Measurements from ENCODE around the gene C14orf132.

GRCh38 chr14:96112032-96112431 lies 72.9 kb downstream of the C14orf132 start:
- TF ChIP-seq CTCF (IDR thresholded peaks at IDR 0.05) (no peak), POLR2A (IDR thresholded peaks at IDR 0.05) (no peak)

Measured in testis (tissue), 2 donors.